IMR-90 (cell line): ENCODE measurements around the gene GSTA1. TPM values are rescaled to one million over a fixed set of nuclear protein-coding genes. Genes with fewer than 3 reads are reported as not detected.

Experiments
- ATAC-seq: fragments of 200-7000 bp; cut with Tn5 transposase; 2 replicates; pipeline ENCODE4 v1.9.1; 2020; ENCODE audit warnings: low read depth, mild to moderate bottlenecking, moderate library complexity
- BruUV-seq: library from RNA; stranded (reverse); fragments of 400-500 nt; replicated peaks from 2 replicates; lab custom pipeline; 2021; lab: Mats Ljungman, UMichigan
- CTCF ChIA-PET: fragments of 300-600 bp; formaldehyde crosslinking; extraction: SDS; loops from one replicate; lab custom pipeline; 2021; ENCODE audit warnings: antibody characterized with exemption; lab: Yijun Ruan, JAX
- POLR2A ChIA-PET: fragments of 300-600 bp; sonication (Branson Sonifier 250); formaldehyde crosslinking; loops from one replicate; lab custom pipeline; 2022; ENCODE audit warnings: antibody characterized with exemption; ENCODE audit not compliant: unreplicated experiment; lab: Charles Lee
- DNase-seq: peaks from one replicate; pipeline ENCODE4 v3.0.0; 2013
- H2AFZ ChIP-seq: replicated peaks from 2 replicates; pipeline ENCODE3; 2013; ENCODE audit warnings: low read length, mild to moderate bottlenecking; ENCODE audit not compliant: poor library complexity
- H2AK5ac ChIP-seq: 2 replicates; pipeline ENCODE4 v1.6.1; 2013; ENCODE audit warnings: low read depth, low read length, inconsistent platforms
- H2AK9ac ChIP-seq: replicated peaks from 2 replicates; pipeline ENCODE3; 2013; ENCODE audit warnings: mild to moderate bottlenecking, low read depth, low read length, moderate library complexity; ENCODE audit not compliant: poor library complexity
- H2BK120ac ChIP-seq: 2 replicates; pipeline ENCODE4 v1.6.1; 2013; ENCODE audit warnings: low read depth, low read length, inconsistent platforms
- H2BK15ac ChIP-seq: 3 replicates; pipeline ENCODE4 v1.6.1; 2013; ENCODE audit warnings: low read depth, low read length, inconsistent platforms
- H2BK20ac ChIP-seq: 2 replicates; pipeline ENCODE4 v1.6.1; 2013; ENCODE audit warnings: low read depth, mild to moderate bottlenecking, inconsistent platforms, low read length, moderate library complexity
- H2BK5ac ChIP-seq: 2 replicates; pipeline ENCODE4 v1.6.1; 2013; ENCODE audit warnings: mild to moderate bottlenecking, low read depth, low read length, inconsistent platforms; ENCODE audit not compliant: poor library complexity, severe bottlenecking
- H3K14ac ChIP-seq: replicated peaks from 2 replicates; pipeline ENCODE4 v1.6.1; 2013; ENCODE audit warnings: low read depth, low read length, inconsistent platforms
- H3K18ac ChIP-seq: 2 replicates; pipeline ENCODE4 v1.6.1; 2013; ENCODE audit warnings: low read depth, low read length, control low read depth
- H3K23ac ChIP-seq: 2 replicates; pipeline ENCODE4 v1.6.1; 2013; ENCODE audit warnings: low read depth, low read length, inconsistent platforms
- H3K27ac ChIP-seq: 2 replicates; pipeline ENCODE4 v1.5.1; 2013; ENCODE audit warnings: mild to moderate bottlenecking, control low read depth, low read length; ENCODE audit not compliant: insufficient read depth
- H3K27me3 ChIP-seq: 2 replicates; pipeline ENCODE4 v1.6.1; 2013; ENCODE audit warnings: low read length; ENCODE audit not compliant: control insufficient read depth, insufficient read depth
- H3K36me3 ChIP-seq: 2 replicates; pipeline ENCODE4 v1.6.1; 2013; ENCODE audit warnings: low read length, mixed read lengths; ENCODE audit not compliant: control insufficient read depth, insufficient read depth
- H3K4ac ChIP-seq: 2 replicates; pipeline ENCODE4 v1.6.1; 2013; ENCODE audit warnings: low read depth, low read length, inconsistent platforms
- H3K4me1 ChIP-seq: 2 replicates; pipeline ENCODE4 v1.6.1; 2013; ENCODE audit warnings: low read length, mixed read lengths; ENCODE audit not compliant: control insufficient read depth, insufficient read depth
- H3K4me2 ChIP-seq: 2 replicates; pipeline ENCODE4 v1.6.1; 2013; ENCODE audit warnings: low read depth, mild to moderate bottlenecking, control low read depth, low read length, moderate library complexity
- H3K4me3 ChIP-seq: 2 replicates; pipeline ENCODE4 v1.5.1; 2013; ENCODE audit warnings: low read depth, mild to moderate bottlenecking, control low read depth, low read length, moderate library complexity; ENCODE audit not compliant: insufficient read depth
- H3K56ac ChIP-seq: 2 replicates; pipeline ENCODE4 v1.6.1; 2013; ENCODE audit warnings: low read length, inconsistent platforms; ENCODE audit not compliant: insufficient read depth; ENCODE audit errors: extremely low read depth
- H3K79me1 ChIP-seq, 2 experiments: 2 replicates each; pipeline ENCODE4 v1.6.1; 2013; ENCODE audit warnings: low read length in 2 of 2, inconsistent platforms in 1 of 2, low read depth in 1 of 2
- H3K9ac ChIP-seq: 2 replicates; pipeline ENCODE4 v1.6.1; 2013; ENCODE audit warnings: low read depth, low read length, control low read depth
- H3K9me1 ChIP-seq: 2 replicates; pipeline ENCODE4 v1.6.1; 2013; ENCODE audit warnings: low read length, inconsistent platforms; ENCODE audit not compliant: insufficient read depth
- H3K9me3 ChIP-seq: 2 replicates; pipeline ENCODE4 v1.6.1; 2013; ENCODE audit warnings: low read length; ENCODE audit not compliant: control insufficient read depth, insufficient read depth
- H4K20me1 ChIP-seq: 2 replicates; pipeline ENCODE4 v1.6.1; 2013; ENCODE audit warnings: low read length, inconsistent platforms; ENCODE audit not compliant: insufficient read depth
- H4K5ac ChIP-seq: 2 replicates; pipeline ENCODE4 v1.6.1; 2013; ENCODE audit warnings: mild to moderate bottlenecking, low read depth, low read length, control low read depth
- H4K8ac ChIP-seq, 2 experiments: 2 replicates each; pipeline ENCODE4 v1.6.1; 2013; ENCODE audit warnings: low read depth in 2 of 2, low read length in 2 of 2, control low read depth in 1 of 2, inconsistent platforms in 1 of 2
- H4K91ac ChIP-seq: 2 replicates; pipeline ENCODE4 v1.6.1; 2013; ENCODE audit warnings: low read depth, low read length, inconsistent platforms; ENCODE audit not compliant: insufficient read depth
- BHLHE40 ChIP-seq: fragments of 150-350 bp; IDR thresholded peaks from 2 replicates; pipeline ENCODE4 v1.6.1; 2016; ENCODE audit warnings: mild to moderate bottlenecking, low read depth, low read length
- CEBPB ChIP-seq: IDR thresholded peaks from 2 replicates; pipeline ENCODE4 v1.6.1; 2012; ENCODE audit warnings: low read depth, low read length, improper control_type of control experiment
- CHD1 ChIP-seq: IDR thresholded peaks from 2 replicates; pipeline ENCODE4 v1.6.1; 2012; ENCODE audit warnings: low read depth, low read length, improper control_type of control experiment
- FOS ChIP-seq: fragments of 150-350 bp; IDR thresholded peaks from 2 replicates; pipeline ENCODE4 v1.6.1; 2016; ENCODE audit warnings: low read depth, low read length
- MAFK ChIP-seq: IDR thresholded peaks from 2 replicates; pipeline ENCODE4 v1.6.1; 2012; ENCODE audit warnings: low read depth, low read length, improper control_type of control experiment
- MAZ ChIP-seq: IDR thresholded peaks from 2 replicates; pipeline ENCODE4 v1.6.1; 2012; ENCODE audit warnings: low read depth, mild to moderate bottlenecking, low read length, improper control_type of control experiment, moderate library complexity, borderline replicate concordance
- MXI1 ChIP-seq: IDR thresholded peaks from 2 replicates; pipeline ENCODE4 v1.6.1; 2012; ENCODE audit warnings: low read depth, mild to moderate bottlenecking, low read length, moderate library complexity, borderline replicate concordance
- NFE2L2 ChIP-seq: fragments of 150-350 bp; IDR thresholded peaks from 2 replicates; pipeline ENCODE4 v1.6.1; 2016; ENCODE audit warnings: low read depth, mild to moderate bottlenecking, low read length
- POLR2A ChIP-seq: IDR thresholded peaks from 2 replicates; pipeline ENCODE4 v1.6.1; 2012; ENCODE audit warnings: mild to moderate bottlenecking, low read depth, low read length
- RAD21 ChIP-seq: IDR thresholded peaks from 2 replicates; pipeline ENCODE4 v1.6.1; 2012; ENCODE audit warnings: low read length, improper control_type of control experiment
- RCOR1 ChIP-seq: IDR thresholded peaks from 2 replicates; pipeline ENCODE4 v1.6.1; 2012; ENCODE audit warnings: mild to moderate bottlenecking, low read length, improper control_type of control experiment; ENCODE audit not compliant: insufficient replicate concordance
- RFX5 ChIP-seq: IDR thresholded peaks from 2 replicates; pipeline ENCODE4 v1.8.0; 2012; ENCODE audit warnings: low read depth, mild to moderate bottlenecking, low read length, moderate library complexity
- SMC3 ChIP-seq: fragments of 150-350 bp; IDR thresholded peaks from 2 replicates; pipeline ENCODE4 v1.6.1; 2016; ENCODE audit warnings: low read depth, mild to moderate bottlenecking, antibody characterized with exemption, low read length, moderate library complexity
- WGBS, 2 experiments: methylation state at CpG; one replicate each; pipeline versions ENCODE4 v1.1.5 to v1.1.7; 2013; ENCODE audit warnings: missing lambda C conversion rate in 2 of 2; ENCODE audit not compliant: insufficient read length in 1 of 2; ENCODE audit errors: extremely low coverage in 2 of 2; 5-methylcytosine and 5-hydroxymethylcytosine counted together
- dilution Hi-C: fragments of 300-500 bp; cut with HindIII; formaldehyde crosslinking; loops from one replicate; pipeline ENCODE4 v1.14.3; 2018; ENCODE audit warnings: low sequenced_read_pairs; ENCODE audit not compliant: unreplicated experiment
- in situ Hi-C: fragments of 300-500 bp; cut with MboI; formaldehyde crosslinking; loops from 3 replicates; pipeline ENCODE4 v1.14.3; 2019; ENCODE audit warnings: low sequenced_read_pairs, inconsistent platforms, mixed read lengths
- intact Hi-C: fragments of 100-400 bp; cut with micrococcal nuclease; formaldehyde crosslinking; loops from 2 replicates; pipeline ENCODE4 v1.10.0; 2022
- polyA plus RNA-seq, 3 experiments: library from polyadenylated mRNA; depleted of rRNA; stranded (reverse); fragments of >200 nt; gene quantifications; 2 replicates each; pipeline ENCODE4 v1.2.3, GENCODE V29; 2012; ENCODE audit warnings: low replicate concordance in 1 of 3
- total RNA-seq: library from RNA; depleted of rRNA; stranded (reverse); fragments of >200 nt; gene quantifications from 2 replicates; pipeline ENCODE4 v1.2.3, GENCODE V29; 2012
- TF ChIP-seq, protein P1 (sequence below): conservative IDR thresholded peaks from 2 replicates; pipeline ENCODE4 v1.5.1; 2012; ENCODE audit warnings: mild to moderate bottlenecking, low read depth, low read length, improper control_type of control experiment
- TF ChIP-seq, protein P2 (sequence below): fragments of 150-350 bp; IDR thresholded peaks from 2 replicates; pipeline ENCODE4 v1.6.1; 2016; ENCODE audit warnings: low read depth, mild to moderate bottlenecking, low read length, moderate library complexity, borderline replicate concordance
- TF ChIP-seq, protein P3 (sequence below): fragments of 150-350 bp; IDR thresholded peaks from 2 replicates; pipeline ENCODE4 v1.6.1; 2017; ENCODE audit warnings: mild to moderate bottlenecking, antibody characterized with exemption, low read length, low read depth

Gene GSTA1
- total and polyA plus RNA-seq, 2 of the 4 experiments (the other 2 are of a cell fraction) = 0.18 to 0.31 TPM

DNA sequence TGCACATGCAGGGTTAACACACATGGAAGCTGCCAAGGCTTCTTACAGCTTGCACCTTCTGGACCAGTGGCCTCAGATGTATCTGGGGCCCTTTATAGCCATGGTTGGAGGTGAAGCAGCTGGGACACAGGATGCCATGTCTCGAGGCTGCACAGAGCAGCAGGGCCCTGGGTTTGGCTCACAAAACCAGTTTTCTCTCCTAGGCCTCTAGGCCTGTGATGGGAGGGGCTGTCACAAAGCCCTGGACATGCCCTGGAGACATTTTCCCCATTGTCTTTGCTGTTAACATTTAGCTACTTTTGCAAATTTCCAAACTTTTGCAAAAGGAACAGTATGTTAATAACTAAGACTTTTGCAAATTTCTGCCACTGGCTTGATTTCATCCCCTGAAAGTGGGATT, 18.2 kb upstream of the GSTA1 start:
- Histone ChIP-seq H2BK120ac (no peak overlapping the region), H3K23ac (no peak overlapping the region), H2AK9ac (no peak overlapping the region), H2AFZ (no peak overlapping the region), H3K9me3 (peaks cover 3% of the 10 kb centered on the region), H3K4me1 (peaks cover 1% of the 10 kb centered on the region; the same call in 1 of the 2 replicates), H4K8ac (no peak overlapping the region), H4K20me1 (no peaks in the 10 kb centered on the region), H4K91ac (no peak overlapping the region), H3K4ac (no peak overlapping the region), H2BK15ac (no peak overlapping the region), H3K36me3 (no peaks in the 10 kb centered on the region), H3K4me3 (no peak overlapping the region), H3K4me2 (no peak overlapping the region), H2AK5ac (no peak overlapping the region), H3K27ac (no peak overlapping the region), H3K9me1 (no peaks in the 10 kb centered on the region), H3K79me1 (no peaks in the 10 kb centered on the region), H3K56ac (no peak overlapping the region), H2BK5ac (no peak overlapping the region), H3K18ac (no peak overlapping the region), H3K14ac (no peak overlapping the region), H3K9ac (no peak overlapping the region), H4K5ac (no peak overlapping the region), H2BK20ac (no peak overlapping the region), H3K27me3 (peaks cover 4% of the 10 kb centered on the region)
- TF ChIP-seq FOS (no peak), SMC3 (no peak), CEBPB (no peak), MAZ (no peak), NFE2L2 (no peak), RAD21 (no peak), RCOR1 (no peak), CHD1 (no peak), BHLHE40 (no peak), MAFK (no peak), POLR2A (no peak), RFX5 (no peak), MXI1 (no peak)
- TF ChIP-seq, protein P1, sequence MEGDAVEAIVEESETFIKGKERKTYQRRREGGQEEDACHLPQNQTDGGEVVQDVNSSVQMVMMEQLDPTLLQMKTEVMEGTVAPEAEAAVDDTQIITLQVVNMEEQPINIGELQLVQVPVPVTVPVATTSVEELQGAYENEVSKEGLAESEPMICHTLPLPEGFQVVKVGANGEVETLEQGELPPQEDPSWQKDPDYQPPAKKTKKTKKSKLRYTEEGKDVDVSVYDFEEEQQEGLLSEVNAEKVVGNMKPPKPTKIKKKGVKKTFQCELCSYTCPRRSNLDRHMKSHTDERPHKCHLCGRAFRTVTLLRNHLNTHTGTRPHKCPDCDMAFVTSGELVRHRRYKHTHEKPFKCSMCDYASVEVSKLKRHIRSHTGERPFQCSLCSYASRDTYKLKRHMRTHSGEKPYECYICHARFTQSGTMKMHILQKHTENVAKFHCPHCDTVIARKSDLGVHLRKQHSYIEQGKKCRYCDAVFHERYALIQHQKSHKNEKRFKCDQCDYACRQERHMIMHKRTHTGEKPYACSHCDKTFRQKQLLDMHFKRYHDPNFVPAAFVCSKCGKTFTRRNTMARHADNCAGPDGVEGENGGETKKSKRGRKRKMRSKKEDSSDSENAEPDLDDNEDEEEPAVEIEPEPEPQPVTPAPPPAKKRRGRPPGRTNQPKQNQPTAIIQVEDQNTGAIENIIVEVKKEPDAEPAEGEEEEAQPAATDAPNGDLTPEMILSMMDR = no peak
- TF ChIP-seq, protein P2, sequence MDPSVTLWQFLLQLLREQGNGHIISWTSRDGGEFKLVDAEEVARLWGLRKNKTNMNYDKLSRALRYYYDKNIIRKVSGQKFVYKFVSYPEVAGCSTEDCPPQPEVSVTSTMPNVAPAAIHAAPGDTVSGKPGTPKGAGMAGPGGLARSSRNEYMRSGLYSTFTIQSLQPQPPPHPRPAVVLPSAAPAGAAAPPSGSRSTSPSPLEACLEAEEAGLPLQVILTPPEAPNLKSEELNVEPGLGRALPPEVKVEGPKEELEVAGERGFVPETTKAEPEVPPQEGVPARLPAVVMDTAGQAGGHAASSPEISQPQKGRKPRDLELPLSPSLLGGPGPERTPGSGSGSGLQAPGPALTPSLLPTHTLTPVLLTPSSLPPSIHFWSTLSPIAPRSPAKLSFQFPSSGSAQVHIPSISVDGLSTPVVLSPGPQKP = no peak
- TF ChIP-seq, protein P3, sequence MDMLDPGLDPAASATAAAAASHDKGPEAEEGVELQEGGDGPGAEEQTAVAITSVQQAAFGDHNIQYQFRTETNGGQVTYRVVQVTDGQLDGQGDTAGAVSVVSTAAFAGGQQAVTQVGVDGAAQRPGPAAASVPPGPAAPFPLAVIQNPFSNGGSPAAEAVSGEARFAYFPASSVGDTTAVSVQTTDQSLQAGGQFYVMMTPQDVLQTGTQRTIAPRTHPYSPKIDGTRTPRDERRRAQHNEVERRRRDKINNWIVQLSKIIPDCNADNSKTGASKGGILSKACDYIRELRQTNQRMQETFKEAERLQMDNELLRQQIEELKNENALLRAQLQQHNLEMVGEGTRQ = no peak
- DNase-seq = no peak
- intact Hi-C loops (no loop called here), in situ Hi-C loops (no loop called here), dilution Hi-C loops (no loop called here)
- CTCF ChIA-PET = no interaction called here
- no TSS peak for BruUV-seq
- POLR2A ChIA-PET = no interaction called here
- no CpG with 5 or more reads among the region's 1 CpG for WGBS, 2 experiments
- no peak for ATAC-seq
